ENCODE measurements around the gene TUBB4B.
A peak's percentile ranks its signal among the peaks of the same experiment; 100 is the strongest.
"Not testable (repeated sequence)": the region's sequence is repeated elsewhere in the genome, so short reads cannot be mapped to it uniquely, and the experiment has no call there.

TUBB4B gene

GRCh38 chr9:137237759-137238726, 3.0 kb upstream of the TUBB4B start:
- DNase-seq = no peak

GRCh38 chr9:137239541-137240200, 1.4 kb upstream of the TUBB4B start:
- not testable (repeated sequence) for DNase-seq

- DNase-seq = peak; percentile 65
These were observed 708 bp upstream of the TUBB4B start for GRCh38 chr9:137240318-137240840.

GRCh38 chr9:137241490-137242268, 592 bp downstream of the TUBB4B start:
- peak; percentile 47 for DNase-seq

- DNase-seq = no peak
These were observed 1.4 kb downstream of the TUBB4B start for GRCh38 chr9:137242269-137243203.

GRCh38 chr9:137243266-137243625, 2.2 kb downstream of the TUBB4B start:
- DNase-seq = not testable (repeated sequence)

GRCh38 chr9:137243626-137244485, 2.8 kb downstream of the TUBB4B start:
- DNase-seq = no peak

- DNase-seq = no peak
These were observed 3.7 kb downstream of the TUBB4B start for GRCh38 chr9:137244486-137245449.

- no peak for DNase-seq
These were observed 4.6 kb downstream of the TUBB4B start for GRCh38 chr9:137245450-137246421.

GRCh38 chr9:137247135-137247915, 6.2 kb downstream of the TUBB4B start:
- DNase-seq = no peak

- no peak for DNase-seq
These were observed 6.8 kb downstream of the TUBB4B start for GRCh38 chr9:137247916-137248175.

GRCh38 chr9:137250329-137251193, 9.5 kb downstream of the TUBB4B start:
- DNase-seq = no peak

GRCh38 chr9:137251194-137251461, 10.0 kb downstream of the TUBB4B start, which contains the start of gene STPG3:
TSS of gene STPG3 (plus strand) at chr9:137251286. CDS start at chr9:137251287, 1 bp downstream.
- DNase-seq = no peak

GRCh38 chr9:137251490-137252268, 10.6 kb downstream of the TUBB4B start:
- DNase-seq = no peak

GRCh38 chr9:137252555-137253506, 11.7 kb downstream of the TUBB4B start:
- no peak for DNase-seq
